ENCODE results near the gene SCTR. TPM values are rescaled to one million over a fixed set of nuclear protein-coding genes. Genes with fewer than 3 reads are reported as not detected.

SCTR gene
- total RNA-seq, 1 experiment from 2014 or later, result not detected

- H3K36me3 Mint-ChIP-seq (ENCODE audit: insufficient read depth, unreplicated experiment), result no peaks in the 10 kb centered on the region
- no TSS peak for BruUV-seq (replicated peaks)
- H3K27ac Mint-ChIP-seq (ENCODE audit: low read depth, unreplicated experiment), result no peak overlapping the region
- no peak for DNase-seq (ENCODE audit: unreplicated experiment)
- ChIA-PET CTCF (interaction anchor here (0.6 to 1.1 kb wide), 2 partner anchors 35 to 54 kb away, joined by 3 to 4 read pairs; no protein-coding TSS in a partner anchor), POLR2A (interaction anchor here (1.1 to 1.4 kb wide), 3 partner anchors 10 to 50 kb away, joined by 3 to 4 read pairs (median 4); no protein-coding TSS in a partner anchor)
- H3K9me3 Mint-ChIP-seq (ENCODE audit: unreplicated experiment), result no peaks in the 10 kb centered on the region
- intact Hi-C loops (cut with micrococcal nuclease), result no loop called here
- no peak overlapping the region for H3K4me3 Mint-ChIP-seq (ENCODE audit: unreplicated experiment)
- TF ChIP-seq CTCF (IDR thresholded peaks at IDR 0.05; ENCODE audit: unreplicated experiment), result no peak
- no peaks in the 10 kb centered on the region for H3K27me3 Mint-ChIP-seq (ENCODE audit: insufficient read depth, unreplicated experiment)
- H3K4me1 Mint-ChIP-seq (ENCODE audit: insufficient read depth, unreplicated experiment), result no peaks in the 10 kb centered on the region
Observed at GRCh38 chr2:119440501-119440870, 83.8 kb downstream of the SCTR start.

- BruUV-seq (replicated peaks), result no TSS peak
- no peak for DNase-seq (ENCODE audit: unreplicated experiment)
- Mint-ChIP-seq H3K27me3 (ENCODE audit: insufficient read depth, unreplicated experiment) (no peaks in the 10 kb centered on the region), H3K9me3 (ENCODE audit: unreplicated experiment) (no peaks in the 10 kb centered on the region), H3K4me3 (ENCODE audit: unreplicated experiment) (no peak overlapping the region), H3K27ac (ENCODE audit: low read depth, unreplicated experiment) (no peak overlapping the region), H3K36me3 (ENCODE audit: insufficient read depth, unreplicated experiment) (no peaks in the 10 kb centered on the region), H3K4me1 (ENCODE audit: insufficient read depth, unreplicated experiment) (no peaks in the 10 kb centered on the region)
- ChIA-PET POLR2A (interaction anchor here (1.1 to 1.4 kb wide), 3 partner anchors 9 to 49 kb away, joined by 3 to 4 read pairs (median 4); no protein-coding TSS in a partner anchor), CTCF (interaction anchor here (1.1 kb wide), 1 partner anchor 35 kb away, joined by 3 read pairs; no protein-coding TSS in a partner anchor)
- intact Hi-C loops (cut with micrococcal nuclease), result no loop called here
- no peak for TF ChIP-seq CTCF (IDR thresholded peaks at IDR 0.05; ENCODE audit: unreplicated experiment)
Observed at GRCh38 chr2:119439574-119440500, 84.4 kb downstream of the SCTR start.

- no peak for TF ChIP-seq CTCF (IDR thresholded peaks at IDR 0.05; ENCODE audit: unreplicated experiment)
- Mint-ChIP-seq H3K4me1 (ENCODE audit: insufficient read depth, unreplicated experiment) (no peaks in the 10 kb centered on the region), H3K27ac (ENCODE audit: low read depth, unreplicated experiment) (no peak overlapping the region), H3K36me3 (ENCODE audit: insufficient read depth, unreplicated experiment) (no peaks in the 10 kb centered on the region), H3K9me3 (ENCODE audit: unreplicated experiment) (no peaks in the 10 kb centered on the region), H3K4me3 (ENCODE audit: unreplicated experiment) (no peak overlapping the region), H3K27me3 (ENCODE audit: insufficient read depth, unreplicated experiment) (no peaks in the 10 kb centered on the region)
- intact Hi-C loops (cut with micrococcal nuclease), result no loop called here
- no peak for DNase-seq (ENCODE audit: unreplicated experiment)
- CTCF ChIA-PET, result interaction anchor here (0.7 kb wide), 1 partner anchor 22 kb away, joined by 3 read pairs; no protein-coding TSS in a partner anchor
- BruUV-seq (replicated peaks), result no TSS peak
- POLR2A ChIA-PET, result interaction anchor here (0.7 kb wide), 1 partner anchor 54 kb away, joined by 3 read pairs; no protein-coding TSS in a partner anchor
Observed at GRCh38 chr2:119438726-119439284, 85.5 kb downstream of the SCTR start.

- POLR2A ChIA-PET, result no interaction called here
- no peaks in the 10 kb centered on the region for H3K27me3 Mint-ChIP-seq (ENCODE audit: insufficient read depth, unreplicated experiment)
- H3K27ac Mint-ChIP-seq (ENCODE audit: low read depth, unreplicated experiment), result no peak overlapping the region
- DNase-seq (ENCODE audit: unreplicated experiment), result no peak
- intact Hi-C loops (cut with micrococcal nuclease), result no loop called here
- H3K9me3 Mint-ChIP-seq (ENCODE audit: unreplicated experiment), result no peaks in the 10 kb centered on the region
- BruUV-seq (replicated peaks), result no TSS peak
- CTCF ChIA-PET, result interaction anchor here (0.7 kb wide), 1 partner anchor 22 kb away, joined by 3 read pairs; no protein-coding TSS in a partner anchor
- H3K4me3 Mint-ChIP-seq (ENCODE audit: unreplicated experiment), result no peak overlapping the region
- no peak for TF ChIP-seq CTCF (IDR thresholded peaks at IDR 0.05; ENCODE audit: unreplicated experiment)
- peaks cover 3% of the 10 kb centered on the region for H3K4me1 Mint-ChIP-seq (ENCODE audit: insufficient read depth, unreplicated experiment)
- H3K36me3 Mint-ChIP-seq (ENCODE audit: insufficient read depth, unreplicated experiment), result no peaks in the 10 kb centered on the region
Observed at GRCh38 chr2:119438128-119438656, 86.1 kb downstream of the SCTR start.
